ENCODE measurements around the gene DMXL2.

DNA sequence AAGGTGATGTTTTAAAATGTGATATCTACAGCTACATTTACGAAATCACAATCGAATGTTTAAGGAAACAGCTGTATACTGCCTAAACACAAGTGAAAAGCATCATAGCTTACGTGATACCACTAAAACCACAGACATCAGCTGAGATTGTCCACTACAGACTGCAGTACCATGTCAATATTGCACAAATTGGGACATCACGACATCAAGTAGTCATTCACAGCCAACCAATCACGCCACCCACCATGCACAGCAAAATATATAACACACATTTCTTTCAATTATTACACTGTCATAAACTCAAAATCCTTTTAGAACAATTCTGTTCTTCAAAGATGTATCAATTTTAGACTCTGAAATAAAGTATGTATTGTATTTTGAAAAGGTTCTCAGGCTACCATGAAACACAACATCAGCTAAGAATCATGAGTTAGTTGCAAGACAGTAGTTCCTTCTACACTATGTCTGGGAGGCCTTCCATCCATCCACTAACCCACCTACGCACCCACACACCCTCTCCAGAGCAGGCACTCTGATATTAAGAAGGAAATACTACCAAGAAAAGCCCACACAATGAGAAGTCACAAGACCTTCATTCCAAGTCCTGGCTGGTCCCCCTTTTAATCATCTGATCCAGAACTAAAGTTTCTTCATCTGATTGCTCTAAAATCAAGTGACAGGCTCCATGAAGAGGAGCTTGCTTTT lies 3.1 kb downstream of the DMXL2 start:
- TF ChIP-seq, protein P1, sequence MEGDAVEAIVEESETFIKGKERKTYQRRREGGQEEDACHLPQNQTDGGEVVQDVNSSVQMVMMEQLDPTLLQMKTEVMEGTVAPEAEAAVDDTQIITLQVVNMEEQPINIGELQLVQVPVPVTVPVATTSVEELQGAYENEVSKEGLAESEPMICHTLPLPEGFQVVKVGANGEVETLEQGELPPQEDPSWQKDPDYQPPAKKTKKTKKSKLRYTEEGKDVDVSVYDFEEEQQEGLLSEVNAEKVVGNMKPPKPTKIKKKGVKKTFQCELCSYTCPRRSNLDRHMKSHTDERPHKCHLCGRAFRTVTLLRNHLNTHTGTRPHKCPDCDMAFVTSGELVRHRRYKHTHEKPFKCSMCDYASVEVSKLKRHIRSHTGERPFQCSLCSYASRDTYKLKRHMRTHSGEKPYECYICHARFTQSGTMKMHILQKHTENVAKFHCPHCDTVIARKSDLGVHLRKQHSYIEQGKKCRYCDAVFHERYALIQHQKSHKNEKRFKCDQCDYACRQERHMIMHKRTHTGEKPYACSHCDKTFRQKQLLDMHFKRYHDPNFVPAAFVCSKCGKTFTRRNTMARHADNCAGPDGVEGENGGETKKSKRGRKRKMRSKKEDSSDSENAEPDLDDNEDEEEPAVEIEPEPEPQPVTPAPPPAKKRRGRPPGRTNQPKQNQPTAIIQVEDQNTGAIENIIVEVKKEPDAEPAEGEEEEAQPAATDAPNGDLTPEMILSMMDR (IDR thresholded peaks at IDR 0.05; ENCODE audit: insufficient read depth, low read length, poor library complexity, severe bottlenecking) = no peak
- no peak for TF ChIP-seq EZH2phosphoT487 (conservative IDR thresholded peaks at IDR 0.05; ENCODE audit: low read length)

Measured in SU-DHL-6 (cell line).